ENCODE results near the gene ANKRD7. TPM values are rescaled to one million over a fixed set of nuclear protein-coding genes. Genes with fewer than 3 reads are reported as not detected.

Gene ANKRD7
- 0.44 TPM in 1 of 2 replicates, not detected in the other for total RNA-seq

DNA sequence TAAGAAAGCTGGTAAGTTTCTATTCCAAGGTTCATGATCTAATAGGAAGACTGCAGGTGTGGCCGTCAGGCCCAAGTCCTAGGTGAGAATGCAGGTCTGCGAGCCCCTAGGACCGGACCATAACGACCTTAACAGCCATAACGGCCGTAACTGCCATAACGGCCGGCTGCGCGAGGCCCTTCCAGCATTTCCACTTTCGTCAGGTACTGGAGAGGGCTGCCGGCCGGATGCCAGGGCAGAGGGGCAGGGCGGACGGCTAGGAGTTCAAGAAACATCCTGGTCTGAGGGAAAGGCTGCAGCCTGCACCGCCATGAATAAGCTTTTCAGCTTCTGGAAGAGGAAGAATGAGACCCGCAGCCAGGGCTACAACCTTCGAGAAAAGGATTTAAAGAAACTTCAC, at the start of gene ANKRD7:
Gene ANKRD7 (plus strand): TSS at position 184 of the 400 bp plus-strand sequence. CDS start 127 bp downstream, at position 311.

GRCh38 chr7:118183786-118184564, 40.5 kb upstream of the ANKRD7 start, which contains the start of gene LSM8:
LSM8 (plus strand) TSS chr7:118184164; CDS start chr7:118184224, 60 bp downstream.

Other genes with a start within 250 kb of the ANKRD7 start
- gene LSM8, start 40.5 kb upstream of the ANKRD7 start, total RNA-seq: 11.7 and 15.2 TPM in 2 replicates